Cerebellar nuclear complex (tissue), 1 donor: Measurements from ENCODE around the gene GRK1.
"Not testable (repeated sequence)": the region's sequence is repeated elsewhere in the genome, so short reads cannot be mapped to it uniquely, and the experiment has no call there.

Source experiments
- DNase-seq, 2 experiments: peaks; one replicate each; lab custom pipeline; 2025; lab: John Stamatoyannopoulos, UW

The GRK1 gene

DNA sequence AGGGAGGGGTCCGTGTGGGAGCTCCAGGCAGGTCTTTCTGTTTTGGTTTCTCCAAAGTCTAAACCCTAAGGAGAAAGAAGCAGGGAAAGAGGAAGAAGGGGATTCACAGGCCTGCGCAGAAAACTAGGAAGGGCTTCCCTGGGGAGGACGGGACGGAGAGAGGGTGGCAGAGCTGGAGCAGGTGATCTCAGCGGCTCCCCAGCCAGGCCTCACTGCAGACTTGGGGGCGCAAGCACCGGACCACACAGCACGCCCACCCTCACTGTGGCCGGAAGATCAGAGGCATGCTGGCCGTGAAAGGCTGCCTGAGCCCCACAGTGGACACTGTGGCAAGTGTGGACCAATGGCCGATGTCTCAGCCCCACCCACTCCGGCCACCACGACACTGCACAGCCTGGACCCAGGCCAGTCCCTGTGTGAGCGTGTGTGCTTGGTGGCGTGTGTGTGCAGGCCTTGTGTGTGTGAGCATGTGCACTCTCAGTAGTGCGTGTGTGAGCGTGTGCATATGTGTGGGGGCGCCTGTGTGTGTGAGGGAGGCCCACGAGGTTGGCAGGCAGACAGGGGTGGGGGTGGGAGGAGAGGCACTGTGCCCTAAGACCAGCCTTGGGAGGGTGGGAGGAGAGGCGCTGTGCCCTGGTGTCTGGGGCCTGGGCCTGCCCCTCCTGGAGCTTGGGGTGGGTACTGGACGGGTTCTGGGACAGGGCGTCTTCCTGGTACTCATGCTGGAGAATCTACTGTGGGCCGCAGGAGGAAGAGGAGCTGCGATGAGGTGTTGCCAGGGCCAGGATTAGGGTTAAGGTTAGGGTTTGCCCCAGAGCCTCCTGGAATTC, 76.6 kb downstream of the GRK1 start:
- DNase-seq: no peak

- DNase-seq: no peak
Observed at GRCh38 chr13:113744197-113745000, 77.4 kb downstream of the GRK1 start.

- DNase-seq: no peak
Observed at GRCh38 chr13:113745059-113745458, 78.0 kb downstream of the GRK1 start.

GRCh38 chr13:113745500-113746142, 78.6 kb downstream of the GRK1 start:
- DNase-seq: not testable (repeated sequence)

DNA sequence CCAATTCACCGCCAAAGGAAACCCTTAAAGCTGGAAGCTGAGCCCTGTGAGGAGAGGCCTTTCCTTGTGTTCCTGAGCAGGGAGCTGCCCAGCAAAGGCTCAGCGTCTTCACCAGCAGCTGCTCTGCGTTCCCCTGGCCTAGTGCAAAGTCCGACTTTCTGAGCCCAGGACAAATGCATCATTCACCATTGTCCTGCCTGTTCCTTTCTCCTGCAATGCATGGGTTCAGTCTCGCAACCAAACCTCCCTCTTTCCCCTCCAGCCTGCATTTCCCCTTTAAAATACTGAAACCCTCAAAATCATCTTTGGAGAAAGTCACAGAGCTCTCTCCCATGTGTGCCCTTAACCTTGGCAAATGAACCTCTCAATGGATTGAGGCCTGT, 79.1 kb downstream of the GRK1 start:
- no peak for DNase-seq

DNA sequence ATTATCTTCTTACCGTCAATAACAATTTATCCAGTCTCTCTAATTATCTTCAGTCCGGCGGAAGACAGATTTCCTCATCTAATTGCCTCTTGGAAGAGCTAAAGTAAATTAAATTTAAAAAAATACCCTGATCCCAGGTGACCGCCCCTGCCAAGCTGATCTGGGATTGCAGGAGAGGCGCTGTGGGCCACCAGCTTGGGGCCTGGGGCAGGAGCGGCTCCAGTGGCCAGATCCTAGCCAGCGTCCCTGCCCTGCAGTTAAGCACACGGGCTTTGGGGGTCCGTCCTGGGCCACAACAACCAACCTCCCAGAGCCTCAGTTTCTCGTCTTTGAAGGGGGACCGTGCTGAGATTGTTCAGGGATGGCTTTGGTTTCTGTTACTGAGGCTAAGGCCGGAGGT, 79.7 kb downstream of the GRK1 start:
- no peak for DNase-seq

GRCh38 chr13:113747291-113747833, 80.3 kb downstream of the GRK1 start:
- DNase-seq: no peak

DNA sequence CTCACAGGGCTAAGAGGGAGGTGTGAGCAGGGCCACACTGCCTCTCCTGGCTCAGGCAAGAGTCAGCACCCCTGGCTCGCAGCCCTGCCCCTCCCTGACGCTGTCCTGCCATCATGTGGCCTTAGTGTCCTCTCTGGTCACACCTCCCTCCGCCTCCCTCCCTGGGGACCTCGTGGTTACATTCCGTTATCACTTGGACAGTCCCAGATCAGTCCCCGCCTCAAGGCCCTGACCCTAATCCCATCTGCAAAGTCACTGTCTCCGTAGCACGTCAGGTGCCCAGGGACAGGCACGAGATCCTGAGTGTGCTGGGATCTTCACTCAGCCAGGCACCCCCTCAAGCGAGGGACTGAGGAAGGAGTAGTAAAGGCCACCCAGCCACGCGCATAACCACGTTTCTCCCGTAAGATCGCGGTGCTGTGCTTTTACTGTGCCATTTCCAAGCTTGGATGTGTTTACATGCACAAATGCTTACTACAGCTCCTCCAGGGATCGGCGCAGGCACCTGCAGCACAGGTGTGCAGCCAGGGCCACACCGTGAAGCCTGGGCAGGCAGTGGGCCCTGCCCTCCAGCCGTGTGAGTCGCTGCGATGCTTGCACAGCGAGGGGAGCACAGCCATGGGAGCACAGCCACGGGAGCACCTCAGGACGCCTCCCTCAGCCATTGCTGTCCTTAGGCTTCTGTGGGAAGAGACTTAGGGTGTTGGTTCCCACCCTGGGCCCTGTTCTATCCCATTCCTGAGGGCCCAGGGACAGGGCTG, 81.3 kb downstream of the GRK1 start:
- no peak for DNase-seq

DNA sequence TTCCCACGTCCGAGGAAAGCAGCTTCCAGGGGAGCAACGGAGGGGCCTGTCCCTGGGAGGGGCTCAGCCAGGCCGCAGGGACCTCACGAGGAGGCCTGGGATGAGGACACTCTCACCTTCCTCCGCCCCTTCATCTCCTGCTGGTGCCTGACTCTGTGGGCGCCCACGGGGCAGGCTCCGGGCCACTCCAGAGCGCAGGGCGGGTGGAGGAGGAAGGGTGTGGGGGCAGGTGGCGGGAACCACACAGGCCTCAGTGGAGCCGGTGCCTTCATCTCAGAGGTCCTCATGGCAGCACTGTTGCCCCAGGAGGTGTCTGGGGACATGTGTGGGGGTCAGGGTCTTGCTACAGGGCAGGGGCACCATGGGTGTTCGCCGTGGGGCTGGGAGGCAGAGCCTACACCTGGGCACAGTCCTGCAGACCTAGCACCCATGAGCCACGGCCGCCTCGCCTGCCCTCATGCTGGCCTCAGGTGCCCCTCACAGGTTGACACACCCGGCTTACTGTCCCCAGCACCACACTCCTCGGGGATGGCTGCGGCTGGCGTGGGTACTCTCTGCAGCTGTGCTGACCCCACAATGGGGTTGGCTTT, 81.9 kb downstream of the GRK1 start:
- no peak for DNase-seq

DNA sequence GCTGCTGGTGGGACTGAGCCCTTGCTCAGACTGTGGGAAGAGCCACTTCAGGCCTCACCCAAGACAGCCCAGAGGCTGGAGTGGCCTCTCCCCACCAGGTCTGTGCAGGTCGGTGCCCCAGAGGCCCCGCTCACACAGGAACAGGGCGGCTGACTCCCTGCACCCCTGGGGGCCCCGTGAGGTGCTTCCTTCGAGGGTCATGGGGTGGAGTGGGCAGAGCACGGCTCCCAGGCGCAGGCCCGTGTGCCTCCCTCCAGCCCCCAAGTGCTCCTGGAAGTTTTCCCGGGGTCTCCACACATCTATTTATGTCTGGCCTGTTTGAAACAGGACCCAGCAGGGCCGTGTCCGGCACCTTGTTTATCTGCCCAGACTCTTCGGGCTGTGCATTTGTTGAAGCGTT, 82.5 kb downstream of the GRK1 start:
- DNase-seq: no peak

- DNase-seq: no peak
Observed at GRCh38 chr13:113749967-113750366, 82.9 kb downstream of the GRK1 start.

DNA sequence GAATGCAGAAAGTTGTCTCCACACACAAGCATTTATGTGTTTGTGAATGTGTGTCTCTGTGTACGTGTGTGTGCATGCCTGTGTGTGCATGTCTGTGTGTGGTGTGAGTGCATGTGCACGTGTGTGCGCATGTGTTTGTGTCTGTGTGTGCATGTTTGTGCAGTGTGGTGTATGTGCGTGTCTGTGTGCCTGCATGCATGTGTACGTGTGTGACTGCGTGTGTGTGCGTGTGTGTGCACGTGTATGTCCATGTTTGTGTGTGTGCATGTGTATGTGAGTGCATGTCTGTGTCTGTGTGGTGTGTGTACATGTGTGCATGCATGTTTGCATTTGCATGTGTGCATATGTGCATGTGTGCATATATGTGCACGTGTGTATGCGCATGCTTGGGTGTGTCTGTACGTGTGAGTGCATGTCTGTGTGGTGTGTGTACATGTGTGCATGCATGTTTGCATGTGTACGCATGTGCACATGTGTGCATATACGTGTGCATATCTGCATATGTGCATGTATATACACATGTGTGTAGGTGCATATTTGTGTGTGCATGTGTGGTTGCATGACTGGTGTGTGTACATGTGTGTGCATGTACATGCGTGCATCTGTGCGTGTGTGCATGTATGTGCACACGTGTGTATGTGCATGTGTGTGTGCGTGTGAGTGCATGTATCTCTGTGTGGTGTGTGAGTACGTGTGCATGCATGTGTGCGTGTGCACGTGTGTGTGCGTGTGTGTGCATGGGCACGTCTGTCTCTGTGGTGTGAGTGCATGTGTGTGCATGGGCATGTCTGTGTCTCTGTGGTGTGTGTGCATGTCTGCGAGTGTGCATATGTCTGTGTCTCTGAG, 83.8 kb downstream of the GRK1 start:
- DNase-seq: no peak

- DNase-seq: no peak
Observed at GRCh38 chr13:113751491-113751890, 84.5 kb downstream of the GRK1 start.

DNA sequence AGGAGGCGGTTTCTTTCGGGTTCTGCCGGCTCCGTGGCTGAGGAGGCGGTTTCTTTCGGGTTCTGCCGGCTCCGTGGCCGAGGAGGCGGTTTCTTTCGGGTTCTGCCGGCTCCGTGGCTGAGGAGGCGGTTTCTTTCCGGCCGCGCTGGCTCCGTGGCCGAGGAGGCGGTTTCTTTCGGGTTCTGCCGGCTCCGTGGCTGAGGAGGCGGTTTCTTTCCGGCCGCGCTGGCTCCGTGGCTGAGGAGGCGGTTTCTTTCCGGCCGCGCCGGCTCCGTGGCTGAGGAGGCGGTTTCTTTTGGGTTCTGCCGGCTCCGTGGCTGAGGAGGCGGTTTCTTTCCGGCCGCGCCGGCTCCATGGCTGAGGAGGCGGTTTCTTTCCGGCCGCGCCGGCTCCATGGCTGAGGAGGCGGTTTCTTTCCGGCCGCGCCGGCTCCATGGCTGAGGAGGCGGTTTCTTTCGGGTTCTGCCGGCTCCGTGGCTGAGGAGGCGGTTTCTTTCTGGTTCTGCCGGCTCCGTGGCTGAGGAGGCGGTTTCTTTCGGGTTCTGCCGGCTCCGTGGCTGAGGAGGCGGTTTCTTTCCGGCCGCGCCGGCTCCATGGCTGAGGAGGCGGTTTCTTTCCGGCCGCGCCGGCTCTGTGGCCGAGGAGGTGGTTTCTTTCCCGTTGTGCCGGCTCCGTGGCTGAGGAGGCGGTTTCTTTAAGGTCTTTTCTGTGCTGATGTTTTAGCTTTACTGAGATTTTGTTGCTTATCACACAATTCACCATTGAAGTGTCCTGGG, 85.4 kb downstream of the GRK1 start:
- not testable (repeated sequence) for DNase-seq

DNA sequence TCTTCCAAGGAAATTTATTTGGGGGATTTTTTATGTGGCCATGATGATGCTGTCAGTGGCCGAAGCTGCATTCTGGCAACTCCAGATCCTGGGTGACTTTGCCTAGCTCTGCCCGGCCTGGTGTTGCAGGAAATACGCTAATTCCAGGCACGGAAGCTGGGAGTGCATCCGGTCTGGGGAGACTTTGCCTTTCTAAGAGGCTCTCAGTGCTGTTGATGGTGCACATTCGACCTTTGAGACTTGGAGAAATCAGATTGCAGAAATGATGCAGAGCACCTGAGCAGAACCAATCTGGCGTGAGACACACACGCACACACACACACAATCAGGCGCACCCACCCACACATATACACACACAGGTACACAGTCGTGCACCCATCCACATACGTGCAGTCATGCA, 86.2 kb downstream of the GRK1 start:
- no peak for DNase-seq

DNA sequence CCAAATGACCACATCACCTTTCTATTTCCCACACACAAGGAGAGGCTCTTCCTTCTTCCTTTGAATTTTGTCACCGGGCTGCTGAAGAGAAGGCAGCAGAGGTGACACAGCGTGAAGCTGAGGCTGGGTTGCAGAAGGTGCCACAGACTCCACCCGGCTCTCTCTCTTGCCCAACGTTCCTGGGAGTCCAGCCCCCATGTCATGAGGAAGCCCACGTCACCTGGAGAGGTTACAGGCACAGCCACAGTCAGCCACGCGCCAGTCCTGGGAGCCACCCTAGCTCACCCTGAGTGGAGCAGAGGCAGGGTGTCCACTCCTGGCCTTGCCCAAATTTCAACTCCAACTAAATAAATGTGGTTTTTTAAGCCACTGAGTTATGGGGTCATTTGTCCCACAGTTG, 87.2 kb downstream of the GRK1 start:
- DNase-seq: no peak

GRCh38 chr13:113754691-113755090, 87.7 kb downstream of the GRK1 start:
- DNase-seq: no peak

GRCh38 chr13:113756441-113757097, 89.5 kb downstream of the GRK1 start:
- no peak for DNase-seq
